ENCODE data around the gene MICA.

GRCh38 chr6:31365864-31366263 lies 37.5 kb upstream of the MICA start:
- no peak for TF ChIP-seq CTCF (IDR thresholded peaks at IDR 0.05; ENCODE audit: poor library complexity)
- TF ChIP-seq EZH2 (IDR thresholded peaks at IDR 0.05; ENCODE audit: borderline replicate concordance), result no peak
- TF ChIP-seq EZH2phosphoT487 (IDR thresholded peaks at IDR 0.05; ENCODE audit: low read depth, severe bottlenecking, unreplicated experiment), result no peak
